C4-2B (cell line): Measurements from ENCODE around the gene IGF2R.

ENCODE experiments used
- CTCF ChIP-seq: fragments of 450-650 bp; conservative IDR thresholded peaks from 2 replicates; pipeline ENCODE4 v1.5.1; 2017; ENCODE audit warnings: mild to moderate bottlenecking
- ZFX ChIP-seq: fragments of 450-650 bp; IDR thresholded peaks from 2 replicates; pipeline ENCODE4 v1.6.1; 2017

GRCh38 chr6:160024152-160024551 is 55.3 kb downstream of the IGF2R start:
- no peak for TF ChIP-seq CTCF
- TF ChIP-seq ZFX: no peak
